Measurements from ENCODE around the gene CILP2. TPM values are rescaled to one million over a fixed set of nuclear protein-coding genes. Genes with fewer than 3 reads are reported as not detected.

Gene CILP2
- total RNA-seq, 1 donor from 2014 or later = 0.40 TPM

GRCh38 chr19:19540064-19540714 lies 2.1 kb downstream of the CILP2 start:
- intact Hi-C loops (cut with DNase I) = no loop called here
- peak; percentile 34 for ATAC-seq (ENCODE audit: poor library complexity)
- DNase-seq = peak; percentile 84

- peak; percentile 32 for ATAC-seq (ENCODE audit: poor library complexity)
- intact Hi-C loops (cut with DNase I) = no loop called here
- peak; percentile 69 for DNase-seq
These were observed 2.9 kb downstream of the CILP2 start for GRCh38 chr19:19540715-19541515.

GRCh38 chr19:19541616-19542015 lies 3.6 kb downstream of the CILP2 start:
- ATAC-seq (ENCODE audit: poor library complexity) (no peak), DNase-seq (no peak)
- intact Hi-C loops (cut with DNase I) = no loop called here

- intact Hi-C loops (cut with DNase I) = no loop called here
These were observed 4.4 kb downstream of the CILP2 start for GRCh38 chr19:19542507-19542906.

GRCh38 chr19:19543101-19543500 lies 5.0 kb downstream of the CILP2 start:
- DNase-seq (no peak), ATAC-seq (ENCODE audit: poor library complexity) (no peak)
- intact Hi-C loops (cut with DNase I) = no loop called here

More at GRCh38 chr19:19542507-19542906, 4.4 kb downstream of the CILP2 start:
- ATAC-seq (ENCODE audit: poor library complexity) = no peak
- no peak for DNase-seq

- no peak for ATAC-seq (ENCODE audit: poor library complexity)
- DNase-seq = no peak
- intact Hi-C loops (cut with DNase I) = no loop called here
These were observed 5.6 kb downstream of the CILP2 start for GRCh38 chr19:19543640-19544039.

GRCh38 chr19:19544257-19544953 lies 6.3 kb downstream of the CILP2 start:
- no peak for DNase-seq
- ATAC-seq (ENCODE audit: poor library complexity) = no peak
- intact Hi-C loops (cut with DNase I) = no loop called here

GRCh38 chr19:19544954-19545591 lies 7.0 kb downstream of the CILP2 start:
- ATAC-seq (ENCODE audit: poor library complexity) (no peak), DNase-seq (no peak)
- intact Hi-C loops (cut with DNase I) = no loop called here

- intact Hi-C loops (cut with DNase I) = no loop called here
- ATAC-seq (ENCODE audit: poor library complexity) = no peak
- DNase-seq = no peak
These were observed 7.6 kb downstream of the CILP2 start for GRCh38 chr19:19545707-19546106.

- intact Hi-C loops (cut with DNase I) = no loop called here
- DNase-seq = peak; percentile 77
These were observed 8.7 kb downstream of the CILP2 start for GRCh38 chr19:19546751-19547162.

GRCh38 chr19:19547674-19548336 lies 9.7 kb downstream of the CILP2 start:
- DNase-seq (no peak), ATAC-seq (ENCODE audit: poor library complexity) (peak; percentile 74)
- intact Hi-C loops (cut with DNase I) = no loop called here

More at GRCh38 chr19:19546751-19547162, 8.7 kb downstream of the CILP2 start:
- ATAC-seq (ENCODE audit: poor library complexity) = peak; percentile 82

- DNase-seq (no peak), ATAC-seq (ENCODE audit: poor library complexity) (no peak)
- intact Hi-C loops (cut with DNase I) = no loop called here
These were observed 11.1 kb downstream of the CILP2 start for GRCh38 chr19:19548915-19549759.

- DNase-seq = no peak
- intact Hi-C loops (cut with DNase I) = no loop called here
- ATAC-seq (ENCODE audit: poor library complexity) = peak; percentile 2
These were observed 11.9 kb downstream of the CILP2 start for GRCh38 chr19:19549804-19550464.

GRCh38 chr19:19550485-19550929 lies 12.4 kb downstream of the CILP2 start:
- intact Hi-C loops (cut with DNase I) = no loop called here
- ATAC-seq (ENCODE audit: poor library complexity) (no peak), DNase-seq (no peak)

- DNase-seq (no peak), ATAC-seq (ENCODE audit: poor library complexity) (no peak)
- intact Hi-C loops (cut with DNase I) = no loop called here
These were observed 13.1 kb downstream of the CILP2 start for GRCh38 chr19:19550972-19551852.

GRCh38 chr19:19551853-19552192 lies 13.8 kb downstream of the CILP2 start:
- intact Hi-C loops (cut with DNase I) = no loop called here
- DNase-seq (no peak), ATAC-seq (ENCODE audit: poor library complexity) (no peak)
